ENCODE measurements around the gene PLA2G2F. TPM values are rescaled to one million over a fixed set of nuclear protein-coding genes. Genes with fewer than 3 reads are reported as not detected.

PLA2G2F gene
- total and polyA plus RNA-seq, 2 of the 8 experiments (the other 6 are each of a cell fraction or from before 2014, with no cell fraction given), result not detected

GRCh38 chr1:20102875-20103274, 36.2 kb upstream of the PLA2G2F start (continued):
- TF ChIP-seq TCF12 (IDR thresholded peaks at IDR 0.05; ENCODE audit: low read depth, low read length), result no peak
- no peak for TF ChIP-seq KDM1A (IDR thresholded peaks at IDR 0.05; ENCODE audit: borderline replicate concordance, low read length)
